Adrenal gland (tissue), 12 donors: ENCODE data around the gene DDX27. TPM values are rescaled to one million over a fixed set of nuclear protein-coding genes. Genes with fewer than 3 reads are reported as not detected.

ENCODE experiments used
- DNase-seq, 7 donors: peaks; one replicate each; pipeline ENCODE4 v3.0.0-alpha.2; 2019 to 2020
- H3K27ac ChIP-seq, 5 donors: fragments of 200-600 bp; sonication (generic) in 4 of 5; 1 replicate in 3 of 5; 2 replicates in 2 of 5; pipeline versions ENCODE4 v1.5.1 to v1.8.0; 2016 to 2020; ENCODE audit warnings: mild to moderate bottlenecking in 1 of 5
- H3K27me3 ChIP-seq: fragments of 200-600 bp; 2 replicates; pipeline ENCODE4 v1.8.0; 2021
- H3K36me3 ChIP-seq, 2 donors: fragments of 200-600 bp; replicated peaks in 1 of 2; 1 replicate in 1 of 2; 2 replicates in 1 of 2; pipeline versions ENCODE4 v1.5.1 to v1.8.0; 2018 to 2022
- H3K4me1 ChIP-seq, 2 donors: fragments of 200-600 bp; replicated peaks in 1 of 2; 1 replicate in 1 of 2; 2 replicates in 1 of 2; pipeline versions ENCODE4 v1.5.1 to v1.8.0; 2018 to 2021
- H3K4me3 ChIP-seq, 4 donors: fragments of 200-600 bp; sonication (generic) in 3 of 4; one replicate each; pipeline ENCODE4 v1.5.1; 2016 to 2018
- H3K9me3 ChIP-seq, 3 donors: fragments of 200-600 bp; sonication (generic) in 1 of 3; replicated peaks in 1 of 3; 1 replicate in 2 of 3; 2 replicates in 1 of 3; pipeline versions ENCODE4 v1.5.1 to v1.8.0; 2016 to 2021
- CTCF ChIP-seq, 6 experiments: fragments of 450-650 bp in 4 of 6; fragments of 200-600 bp in 2 of 6; sonication (generic) in 1 of 6; IDR thresholded peaks; 1 replicate in 5 of 6; 2 replicates in 1 of 6; pipeline versions ENCODE4 v1.5.1 to v1.8.0; 2016 to 2021; ENCODE audit warnings: antibody characterized with exemption in 6 of 6, mild to moderate bottlenecking in 2 of 6, moderate library complexity in 1 of 6
- POLR2A ChIP-seq, 2 donors: fragments of 450-650 bp; IDR thresholded peaks; one replicate each; pipeline ENCODE4 v1.6.1; 2017; ENCODE audit warnings: antibody characterized with exemption in 2 of 2, mild to moderate bottlenecking in 2 of 2, moderate library complexity in 1 of 2
- WGBS, 4 donors: extraction: QIAGEN DNeasy Blood & Tissue Kit in 2 of 4; methylation state at CpG; one replicate each; pipeline versions ENCODE4 v1.1.5 to v1.1.7; 2013 to 2017; 5-methylcytosine and 5-hydroxymethylcytosine counted together
- intact Hi-C, 2 donors: fragments of 100-400 bp; cut with DNase I; formaldehyde crosslinking; loops; one replicate each; pipeline versions ENCODE4 v1.14.1 to v1.15.0; 2022 to 2023
- polyA plus RNA-seq, 3 donors: library from polyadenylated mRNA; stranded (reverse); fragments of 200-250 nt in 2 of 3; fragments of 350-450 nt in 1 of 3; fragmentation: Illumina TruSeq in 1 of 3; extraction: RNeasy Lipid Tissue Mini Kit (QIAGEN cat#74804) in 1 of 3; gene quantifications; one replicate each; pipeline ENCODE4 v1.2.3, GENCODE V29; 2013 to 2014
- total RNA-seq, 9 donors: library from RNA; depleted of rRNA in 4 of 9; stranded (reverse); fragments of >200 nt in 4 of 9; fragments of 120-200 nt in 1 of 9; fragmentation: NEBNext Ultra II Directional in 1 of 9; extraction: Animal tissue kit (Norgen Biotek cat#: 25700) in 1 of 9; gene quantifications; one replicate each; pipeline versions ENCODE4 v1.1.0 to v1.2.4, GENCODE V29; 2013 to 2023
- donor health status: healthy with polysubstance abuse.
- donor health status: Bipolar disorder and iron deficiency.
- donor health status: DM: yes; HTN: yes; CAD: no.
- donor health status: DM: no; HTN: no; CAD: no.
- donor health status: DM: no; HTN: no; CAD: no.
- donor health status: DM: yes; HTN: yes; CAD: no.

DDX27 gene
- total and polyA plus RNA-seq, 12 donors = 18.7 to 42.3 (median 23.2) TPM

GRCh38 chr20:49288250-49288751 lies 69.1 kb downstream of the DDX27 start:
- peaks cover 0 to 77% of the 10 kb centered on the region in 2 donors for H3K36me3 ChIP-seq
- peaks cover 0 to 13% (median 0%) of the 10 kb centered on the region in 3 donors for H3K9me3 ChIP-seq
- peak overlapping the region in 1 of 5 donors; percentile 18 for H3K27ac ChIP-seq
- TF ChIP-seq CTCF (IDR thresholded peaks at IDR 0.05) = no peak
- TF ChIP-seq POLR2A (IDR thresholded peaks at IDR 0.05) = no peak
- 83 to 92% (median 84%) methylated on average over 2 of the region's 2 CpGs for WGBS, 4 donors
- intact Hi-C loops = no loop called here
- peaks cover 5 to 12% of the 10 kb centered on the region in 2 donors for H3K4me1 ChIP-seq
- H3K4me3 ChIP-seq = no peak overlapping the region
- no peak for DNase-seq
- H3K27me3 ChIP-seq = no peaks in the 10 kb centered on the region

- peak in 1 of 7 donors; percentile 24 for DNase-seq
- H3K36me3 ChIP-seq = peaks cover 0 to 69% of the 10 kb centered on the region in 2 donors
- 94 to 98% (median 96%) methylated on average over 10 of the region's 10 CpGs for WGBS, 4 donors
These were observed 69.8 kb downstream of the DDX27 start for GRCh38 chr20:49288784-49289696.

GRCh38 chr20:49290608-49291191 lies 71.5 kb downstream of the DDX27 start:
- intact Hi-C loops = no loop called here
- 93 to 96% (median 95%) methylated on average over 6 of the region's 6 CpGs for whole genome bisulfite sequencing, 4 donors
- H3K9me3 ChIP-seq = peaks cover 0 to 13% (median 0%) of the 10 kb centered on the region in 3 donors
- H3K4me1 ChIP-seq = peaks cover 5 to 7% of the 10 kb centered on the region in 2 donors
- peak in 1 of 7 donors; percentile 14 for DNase-seq
- H3K36me3 ChIP-seq = peaks cover 0 to 55% of the 10 kb centered on the region in 2 donors
- TF ChIP-seq POLR2A (IDR thresholded peaks at IDR 0.05) (no peak), CTCF (IDR thresholded peaks at IDR 0.05) (no peak)
- no peak overlapping the region for H3K27ac ChIP-seq
- no peaks in the 10 kb centered on the region for H3K27me3 ChIP-seq
- H3K4me3 ChIP-seq = no peak overlapping the region

More at GRCh38 chr20:49288784-49289696, 69.8 kb downstream of the DDX27 start:
- TF ChIP-seq CTCF (IDR thresholded peaks at IDR 0.05) (no peak), POLR2A (IDR thresholded peaks at IDR 0.05) (no peak)
- intact Hi-C loops = no loop called here
- H3K4me3 ChIP-seq = no peak overlapping the region
- H3K4me1 ChIP-seq = peaks cover 5 to 7% of the 10 kb centered on the region in 2 donors
- no peaks in the 10 kb centered on the region for H3K27me3 ChIP-seq
- peaks cover 0 to 13% (median 0%) of the 10 kb centered on the region in 3 donors for H3K9me3 ChIP-seq
- no peak overlapping the region for H3K27ac ChIP-seq

GRCh38 chr20:49291200-49291599 lies 72.0 kb downstream of the DDX27 start:
- H3K27me3 ChIP-seq = no peaks in the 10 kb centered on the region
- intact Hi-C loops = no loop called here
- H3K9me3 ChIP-seq = peaks cover 0 to 12% (median 0%) of the 10 kb centered on the region in 3 donors
- H3K27ac ChIP-seq = no peak overlapping the region
- H3K4me3 ChIP-seq = no peak overlapping the region
- TF ChIP-seq CTCF (IDR thresholded peaks at IDR 0.05) = no peak
- TF ChIP-seq POLR2A (IDR thresholded peaks at IDR 0.05) = no peak
- DNase-seq = no peak
- H3K36me3 ChIP-seq = peaks cover 0 to 51% of the 10 kb centered on the region in 2 donors
- peaks cover 5 to 7% of the 10 kb centered on the region in 2 donors for H3K4me1 ChIP-seq
- 0 to 94% (median 61%) methylated on average over 1 of the region's 1 CpG for WGBS, 4 donors
